Loucy (cell line): Measurements from ENCODE around the gene SLC16A10.

Experiments
- H2AFZ ChIP-seq: fragments of 200-600 bp; sonication (generic); 2 replicates; pipeline ENCODE4 v1.6.0; 2016; ENCODE audit warnings: antibody characterized with exemption, mild to moderate bottlenecking, low read length, moderate library complexity
- H3F3A ChIP-seq: fragments of 200-600 bp; 2 replicates; pipeline ENCODE4 v1.6.0; 2016; ENCODE audit warnings: antibody characterized with exemption, low read depth, mild to moderate bottlenecking
- H3K27me3 ChIP-seq: fragments of 200-600 bp; sonication (generic); 2 replicates; pipeline ENCODE4 v1.6.1; 2014; ENCODE audit warnings: low read length, mild to moderate bottlenecking; ENCODE audit not compliant: insufficient read depth, poor library complexity, severe bottlenecking
- H3K36me3 ChIP-seq: fragments of 200-600 bp; sonication (generic); 2 replicates; pipeline ENCODE4 v1.6.1; 2016; ENCODE audit warnings: low read length; ENCODE audit not compliant: insufficient read depth
- H3K4me1 ChIP-seq: fragments of 200-600 bp; sonication (generic); 2 replicates; pipeline ENCODE4 v1.5.1; 2014; ENCODE audit warnings: low read length, mild to moderate bottlenecking; ENCODE audit not compliant: insufficient read depth, poor library complexity, severe bottlenecking
- H3K4me2 ChIP-seq: fragments of 200-600 bp; sonication (generic); 2 replicates; pipeline ENCODE4 v1.6.0; 2014; ENCODE audit warnings: antibody characterized with exemption, low read length, low read depth, mild to moderate bottlenecking; ENCODE audit not compliant: poor library complexity, severe bottlenecking
- H3K4me3 ChIP-seq: fragments of 200-600 bp; sonication (generic); 2 replicates; pipeline ENCODE4 v1.5.1; 2014; ENCODE audit warnings: low read length, mild to moderate bottlenecking, mixed read lengths; ENCODE audit not compliant: poor library complexity, severe bottlenecking
- H3K79me2 ChIP-seq: fragments of 200-600 bp; sonication (generic); 2 replicates; pipeline ENCODE4 v1.6.1; 2014; ENCODE audit warnings: low read length; ENCODE audit not compliant: insufficient read depth
- H3K9ac ChIP-seq: fragments of 200-600 bp; sonication (generic); 2 replicates; pipeline ENCODE4 v1.6.0; 2014; ENCODE audit warnings: mild to moderate bottlenecking, low read depth, low read length, moderate library complexity; ENCODE audit not compliant: poor library complexity, severe bottlenecking
- H3K9me2 ChIP-seq: fragments of 200-600 bp; sonication (generic); replicated peaks from 2 replicates; pipeline ENCODE4 v1.6.1; 2016; ENCODE audit warnings: low read depth, low read length, mixed read lengths
- H3K9me3 ChIP-seq: fragments of 200-600 bp; sonication (generic); 2 replicates; pipeline ENCODE4 v1.6.1; 2014; ENCODE audit warnings: mild to moderate bottlenecking, antibody characterized with exemption, low read length, low read depth; ENCODE audit not compliant: insufficient read depth
- H4K20me1 ChIP-seq: fragments of 200-600 bp; sonication (generic); 2 replicates; pipeline ENCODE4 v1.6.0; 2014; ENCODE audit warnings: antibody characterized with exemption, low read length, mild to moderate bottlenecking; ENCODE audit not compliant: insufficient read depth, poor library complexity, severe bottlenecking
- CTCF ChIP-seq: fragments of 200-600 bp; sonication (generic); conservative IDR thresholded peaks from 2 replicates; pipeline ENCODE4 v1.5.1; 2014; ENCODE audit warnings: mild to moderate bottlenecking, antibody characterized with exemption, low read length
- EZH2phosphoT487 ChIP-seq: fragments of 200-600 bp; IDR thresholded peaks from 2 replicates; pipeline ENCODE4 v1.6.1; 2018; ENCODE audit warnings: antibody characterized with exemption, mild to moderate bottlenecking, moderate library complexity, borderline replicate concordance

The SLC16A10 gene

GRCh38 chr6:111260570-111261298 lies 173.4 kb downstream of the SLC16A10 start:
- H3K9me3 ChIP-seq: no peaks in the 10 kb centered on the region
- no peaks in the 10 kb centered on the region for H3F3A ChIP-seq
- H3K27me3 ChIP-seq: no peaks in the 10 kb centered on the region
- no peaks in the 10 kb centered on the region for H3K36me3 ChIP-seq
- no peaks in the 10 kb centered on the region for H3K9me2 ChIP-seq
- TF ChIP-seq EZH2phosphoT487: no peak
- TF ChIP-seq CTCF: no peak
- H3K9ac ChIP-seq: peak overlapping the region; percentile 63
- H3K4me2 ChIP-seq: peak overlapping the region; percentile 54
- peaks cover 7% of the 10 kb centered on the region for H4K20me1 ChIP-seq
- peaks cover 26% of the 10 kb centered on the region for H3K79me2 ChIP-seq
- no peak overlapping the region for H2AFZ ChIP-seq
- peaks cover 20% of the 10 kb centered on the region for H3K4me1 ChIP-seq
- peak overlapping the region; percentile 78 for H3K4me3 ChIP-seq

- peaks cover 5% of the 10 kb centered on the region; the same call in 1 of the 2 replicates for H3K36me3 ChIP-seq
- peaks cover 7% of the 10 kb centered on the region for H4K20me1 ChIP-seq
- no peak for TF ChIP-seq EZH2phosphoT487
- no peak for TF ChIP-seq CTCF
- H3K4me1 ChIP-seq: peaks cover 37% of the 10 kb centered on the region
- H3K4me3 ChIP-seq: no peak overlapping the region
- no peaks in the 10 kb centered on the region for H3K9me2 ChIP-seq
- H3K79me2 ChIP-seq: peaks cover 26% of the 10 kb centered on the region
- no peaks in the 10 kb centered on the region for H3K9me3 ChIP-seq
- no peaks in the 10 kb centered on the region for H3F3A ChIP-seq
- no peak overlapping the region for H3K4me2 ChIP-seq
- no peak overlapping the region for H3K9ac ChIP-seq
- H3K27me3 ChIP-seq: no peaks in the 10 kb centered on the region
- no peak overlapping the region for H2AFZ ChIP-seq
Observed at GRCh38 chr6:111263837-111264236, 176.5 kb downstream of the SLC16A10 start.

DNA sequence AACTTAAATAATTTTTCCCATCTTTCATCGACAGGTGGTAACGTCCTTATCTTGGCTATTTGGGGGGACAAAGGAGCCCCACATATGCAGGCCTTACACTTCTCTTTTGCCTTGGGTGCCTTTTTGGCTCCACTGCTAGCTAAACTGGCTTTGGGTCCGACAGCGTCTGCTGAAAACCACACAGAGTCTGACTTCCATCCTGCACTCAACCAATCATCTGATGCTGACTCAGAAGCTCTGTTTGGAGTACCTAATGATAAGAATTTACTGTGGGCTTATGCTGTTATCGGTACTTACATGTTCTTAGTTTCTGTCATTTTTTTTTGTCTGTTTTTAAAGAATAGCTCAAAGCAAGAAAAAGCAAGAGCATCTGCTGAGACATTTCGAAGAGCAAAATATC lies 178.5 kb downstream of the SLC16A10 start:
- H3K79me2 ChIP-seq: peaks cover 12% of the 10 kb centered on the region
- peaks cover 5% of the 10 kb centered on the region; the same call in 1 of the 2 replicates for H3K36me3 ChIP-seq
- no peaks in the 10 kb centered on the region for H3K27me3 ChIP-seq
- H2AFZ ChIP-seq: no peak overlapping the region
- H4K20me1 ChIP-seq: no peaks in the 10 kb centered on the region
- no peaks in the 10 kb centered on the region for H3F3A ChIP-seq
- no peaks in the 10 kb centered on the region for H3K9me3 ChIP-seq
- no peak overlapping the region for H3K4me3 ChIP-seq
- H3K9me2 ChIP-seq: no peaks in the 10 kb centered on the region
- TF ChIP-seq CTCF (no peak), EZH2phosphoT487 (no peak)
- H3K4me1 ChIP-seq: peaks cover 28% of the 10 kb centered on the region
- H3K4me2 ChIP-seq: no peak overlapping the region
- H3K9ac ChIP-seq: no peak overlapping the region
